ENCODE measurements around the gene KRTAP10-9.
"Not testable (repeated sequence)": the region's sequence is repeated elsewhere in the genome, so short reads cannot be mapped to it uniquely, and the experiment has no call there.

Gene KRTAP10-9

DNA sequence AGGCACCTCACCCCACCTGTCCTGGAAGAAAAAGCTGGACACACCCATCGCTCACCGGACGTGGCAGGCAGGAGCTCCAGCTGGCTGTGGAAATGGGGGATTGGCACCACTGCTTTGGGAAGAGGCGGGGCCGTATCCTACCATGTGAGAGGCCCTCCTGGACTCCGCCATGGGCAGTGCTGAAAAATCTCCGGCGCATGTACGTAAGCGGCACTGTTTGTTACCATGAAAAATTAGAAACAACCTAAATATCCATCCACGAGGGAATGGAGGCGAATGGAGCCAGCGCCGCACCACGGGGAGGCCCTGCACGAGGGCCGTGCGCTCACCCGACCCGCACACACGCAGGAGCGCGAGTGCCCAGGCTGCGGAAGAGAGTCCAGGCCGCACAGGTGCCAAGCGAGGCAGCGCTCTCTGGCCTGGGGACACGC is 11.9 kb upstream of the KRTAP10-9 start:
- no peak for DNase-seq (ENCODE audit: low read depth in 2 of 2)

- DNase-seq (ENCODE audit: low read depth in 2 of 2), result no peak
These were observed 11.4 kb upstream of the KRTAP10-9 start for GRCh38 chr21:44615466-44615865.

DNA sequence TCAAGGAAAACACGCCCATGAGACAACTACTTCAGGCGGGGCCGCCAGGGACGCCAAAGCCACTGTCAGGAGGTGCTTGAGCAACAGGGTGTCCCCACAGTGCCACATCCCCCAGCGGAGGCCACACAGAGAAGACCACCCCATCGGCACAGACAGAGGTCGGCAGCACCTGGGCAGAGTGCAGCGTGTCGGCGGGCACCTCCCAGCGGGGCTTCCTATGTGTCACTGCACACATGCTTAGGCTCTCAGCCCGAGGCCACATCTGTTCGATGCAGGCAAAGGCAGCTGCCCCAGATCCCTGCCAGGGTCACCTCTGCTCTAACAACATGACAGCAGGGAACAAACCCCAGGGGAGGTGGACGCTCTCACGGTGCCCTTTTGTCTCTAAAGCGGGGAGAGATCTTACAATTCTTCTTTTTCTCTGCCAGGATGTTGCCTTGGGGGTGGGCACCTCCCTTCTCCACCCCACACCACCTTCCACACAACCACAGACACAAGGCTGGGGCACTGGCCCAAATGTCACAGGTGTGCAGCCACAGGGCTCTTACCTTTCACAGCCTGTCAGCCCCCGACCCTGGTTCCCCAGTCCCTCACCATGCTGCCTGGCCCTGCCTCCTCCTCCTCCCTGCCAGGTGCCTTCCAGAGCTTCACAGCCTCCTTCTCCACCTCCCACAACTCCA is 10.8 kb upstream of the KRTAP10-9 start:
- no peak for DNase-seq (ENCODE audit: low read depth in 2 of 2)

DNA sequence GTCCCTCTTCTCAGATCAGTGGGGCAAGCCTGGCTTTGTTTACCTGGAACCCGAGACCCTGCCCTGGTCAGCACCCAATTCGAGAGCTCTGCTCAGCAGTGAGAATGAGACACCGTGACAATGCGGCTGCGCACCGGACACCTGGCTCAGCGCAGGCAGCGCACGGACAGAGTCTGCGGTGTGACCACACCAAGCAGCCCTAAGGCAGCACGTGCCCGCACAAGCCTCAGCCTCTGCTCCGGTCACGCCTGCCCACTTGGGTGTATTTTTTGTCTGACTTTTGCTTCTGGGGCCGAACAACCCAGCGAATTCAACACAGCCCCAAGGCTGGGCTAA is 10.3 kb upstream of the KRTAP10-9 start:
- DNase-seq (ENCODE audit: low read depth in 2 of 2), result no peak

DNA sequence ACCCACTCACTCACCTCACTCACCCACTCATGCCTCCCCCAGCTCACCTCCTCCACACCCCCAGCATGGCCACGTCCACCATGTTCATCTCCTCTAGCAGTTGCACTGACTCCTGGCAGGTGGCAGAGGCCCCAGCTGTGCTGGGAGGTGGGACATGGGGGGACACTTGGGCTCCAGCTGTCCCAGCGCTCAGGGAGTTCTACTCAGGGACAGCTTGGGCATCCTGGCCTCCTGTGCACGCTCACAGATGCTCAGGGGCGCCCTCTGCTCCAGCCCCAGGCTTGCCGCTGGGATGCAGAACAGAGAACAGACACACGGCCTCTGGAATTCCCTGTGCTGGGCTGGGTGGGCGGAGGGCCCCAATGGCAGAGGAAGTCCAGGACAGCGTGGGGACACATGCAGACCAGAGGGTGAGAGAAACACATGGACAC is 9.8 kb upstream of the KRTAP10-9 start:
- no peak for DNase-seq (ENCODE audit: low read depth in 2 of 2)

GRCh38 chr21:44618504-44618903 is 8.4 kb upstream of the KRTAP10-9 start:
- no peak for DNase-seq (ENCODE audit: low read depth in 2 of 2)

GRCh38 chr21:44618909-44619308 is 8.0 kb upstream of the KRTAP10-9 start:
- peak in 1 of 2 donors; percentile 29 for DNase-seq (ENCODE audit: low read depth in 2 of 2)

DNA sequence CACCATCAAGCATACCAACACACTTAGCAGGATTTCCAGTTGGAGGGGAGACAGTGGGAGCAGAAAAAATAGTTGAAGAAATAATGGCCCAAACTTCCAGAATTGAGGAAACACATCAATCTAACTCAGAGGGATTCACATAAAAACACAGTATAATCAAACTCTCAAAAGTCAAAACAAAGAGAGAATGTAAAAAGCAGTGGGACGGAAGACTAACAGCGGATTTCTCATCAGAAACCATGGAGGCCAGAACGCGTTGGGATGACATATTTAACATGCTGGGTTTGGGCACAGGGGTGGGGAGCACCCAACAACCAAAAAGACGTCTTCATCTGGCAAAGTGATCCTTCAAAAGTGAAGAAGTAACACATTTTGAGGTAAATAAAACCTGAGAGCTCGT is 7.0 kb upstream of the KRTAP10-9 start:
- DNase-seq (ENCODE audit: low read depth in 2 of 2), result no peak

DNA sequence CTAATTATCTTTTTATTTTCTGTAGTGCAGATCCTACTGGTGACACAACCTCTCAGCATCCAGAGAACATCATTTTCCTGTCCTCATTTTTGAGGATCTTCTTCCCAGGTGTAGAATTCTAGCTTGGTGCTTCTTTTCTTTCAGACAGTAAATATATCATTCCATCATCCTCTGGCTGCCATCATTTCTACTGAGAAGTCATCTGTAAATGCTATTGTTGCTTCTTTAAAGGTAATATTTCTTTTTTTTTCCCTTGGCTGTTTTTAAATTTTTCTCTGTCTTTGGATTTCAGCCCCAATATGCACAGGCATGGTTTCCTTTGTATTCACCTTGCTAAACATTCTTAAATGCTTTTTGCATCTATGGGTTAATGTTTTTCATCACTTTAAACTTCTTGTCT is 3.3 kb upstream of the KRTAP10-9 start:
- DNase-seq (ENCODE audit: low read depth in 2 of 2), result no peak

- no peak for DNase-seq (ENCODE audit: low read depth in 2 of 2)
These were observed 1.1 kb upstream of the KRTAP10-9 start for GRCh38 chr21:44625756-44626155.

DNA sequence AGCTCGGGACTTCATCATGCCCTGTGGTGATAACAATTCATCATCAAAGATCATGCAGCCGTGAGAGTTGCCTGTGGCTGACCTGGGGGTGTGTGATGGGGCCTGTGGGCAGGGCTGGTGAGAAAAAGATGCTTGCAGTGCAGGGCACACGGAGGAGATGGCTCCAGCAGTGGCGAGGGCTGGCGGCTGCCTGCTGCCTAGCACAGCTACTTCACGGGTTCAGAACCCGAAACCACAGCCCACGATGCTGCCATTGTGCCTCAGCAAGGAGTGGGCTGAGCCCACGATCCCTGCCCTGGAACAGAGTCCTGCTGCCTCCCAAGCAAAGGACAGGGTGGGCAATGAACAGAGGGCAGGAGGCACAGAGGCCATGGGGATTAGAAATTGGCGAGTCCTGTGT is 631 bp upstream of the KRTAP10-9 start:
- no peak for DNase-seq (ENCODE audit: low read depth in 2 of 2)

DNA sequence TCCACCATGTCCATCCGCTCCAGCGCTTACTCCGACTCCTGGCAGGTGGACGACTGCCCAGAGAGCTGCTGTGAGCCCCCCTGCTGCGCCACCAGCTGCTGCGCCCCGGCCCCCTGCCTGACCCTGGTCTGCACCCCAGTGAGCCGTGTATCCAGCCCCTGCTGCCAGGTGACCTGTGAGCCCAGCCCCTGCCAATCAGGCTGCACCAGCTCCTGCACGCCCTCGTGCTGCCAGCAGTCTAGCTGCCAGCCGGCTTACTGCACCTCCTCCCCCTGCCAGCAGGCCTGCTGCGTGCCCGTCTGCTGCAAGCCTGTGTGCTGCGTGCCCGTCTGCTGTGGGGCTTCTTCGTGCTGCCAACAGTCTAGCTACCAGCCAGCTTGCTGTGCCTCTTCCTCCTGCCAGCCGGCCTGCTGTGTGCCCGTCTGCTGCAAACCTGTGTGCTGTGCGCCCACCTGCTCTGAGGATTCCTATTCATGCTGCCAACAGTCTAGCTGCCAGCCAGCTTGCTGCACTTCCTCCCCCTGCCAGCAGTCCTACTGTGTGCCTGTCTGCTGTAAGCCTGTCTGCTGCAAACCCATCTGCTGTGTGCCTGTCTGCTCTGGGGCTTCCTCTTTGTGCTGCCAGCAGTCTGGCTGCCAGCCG is 409 bp downstream of the KRTAP10-9 start:
- not testable (repeated sequence) for DNase-seq (ENCODE audit: low read depth in 2 of 2)

DNA sequence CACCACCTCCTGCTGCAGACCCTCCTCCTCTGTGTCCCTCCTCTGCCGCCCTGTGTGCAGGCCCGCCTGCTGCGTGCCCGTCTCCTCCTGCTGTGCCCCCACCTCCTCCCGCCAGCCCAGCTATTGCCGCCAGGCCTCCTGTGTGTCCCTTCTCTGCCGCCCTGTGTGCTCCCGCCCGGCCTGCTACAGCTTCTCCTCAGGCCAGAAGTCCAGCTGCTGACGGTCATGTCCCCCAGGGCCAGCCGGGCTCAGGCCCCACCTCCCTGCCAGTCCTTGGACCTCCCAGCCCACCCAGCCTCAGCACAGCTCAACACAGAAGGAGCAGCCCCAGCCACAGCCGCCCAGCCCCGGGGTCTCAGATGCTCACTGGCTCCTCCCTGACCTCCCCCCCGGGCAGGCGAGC is 939 bp downstream of the KRTAP10-9 start:
- DNase-seq (ENCODE audit: low read depth in 2 of 2), result not testable (repeated sequence)

DNA sequence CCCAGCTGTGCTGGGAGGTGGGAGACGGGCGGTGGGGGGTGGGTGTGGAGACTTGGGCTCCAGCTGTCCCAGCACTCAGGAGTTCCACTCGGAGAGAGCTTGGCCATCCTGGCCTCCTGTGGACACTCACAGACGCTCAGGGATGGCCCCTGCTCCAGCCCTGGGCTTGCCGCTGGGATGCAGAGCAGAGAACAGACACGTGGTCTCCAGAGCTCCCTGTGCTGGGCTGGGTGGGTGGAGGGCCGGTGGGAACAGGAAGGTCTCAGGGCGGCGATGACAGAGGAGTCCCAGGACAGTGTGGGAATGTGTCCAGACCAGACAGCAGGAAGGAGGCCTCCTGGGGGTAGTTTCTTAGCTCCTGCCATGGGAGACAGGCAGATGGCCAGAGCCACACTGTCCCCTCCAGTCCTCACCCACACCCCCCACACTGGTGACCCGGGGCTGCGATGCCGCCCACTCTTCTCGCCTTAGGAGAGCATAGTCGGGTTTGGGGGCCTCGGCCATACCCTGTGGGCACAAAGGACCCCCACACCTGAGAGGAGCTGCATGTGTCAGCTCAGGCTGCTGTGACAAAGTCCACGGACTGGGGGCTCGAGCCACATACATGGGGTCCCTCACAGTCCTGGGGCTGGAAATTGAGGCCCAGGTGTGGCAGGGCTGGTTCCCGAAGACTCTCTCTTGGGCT is 2.0 kb downstream of the KRTAP10-9 start:
- no peak for DNase-seq (ENCODE audit: low read depth in 2 of 2)

DNA sequence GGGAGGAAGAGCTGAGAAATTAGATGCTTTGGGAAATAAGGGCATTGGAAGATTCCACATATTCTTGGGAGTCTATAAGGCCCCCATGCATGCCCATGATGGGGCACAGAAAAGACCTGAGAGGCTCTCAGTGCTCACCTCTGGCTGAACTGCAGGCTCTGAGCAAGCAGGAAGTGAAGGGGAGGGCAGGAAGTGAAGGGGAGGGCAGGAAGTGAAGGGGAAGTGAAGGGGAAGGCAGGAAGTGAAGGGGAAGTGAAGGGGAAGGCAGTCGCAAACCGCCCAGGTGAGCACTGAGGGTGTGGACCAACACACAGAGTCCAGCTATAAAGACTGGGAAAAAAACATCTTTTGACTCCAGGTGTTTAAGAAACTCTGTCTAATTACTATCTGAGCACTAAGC is 3.5 kb downstream of the KRTAP10-9 start:
- no peak for DNase-seq (ENCODE audit: low read depth in 2 of 2)

GRCh38 chr21:44632067-44632466 is 5.2 kb downstream of the KRTAP10-9 start:
- DNase-seq (ENCODE audit: low read depth in 2 of 2), result no peak

GRCh38 chr21:44636209-44637017 is 9.5 kb downstream of the KRTAP10-9 start:
- DNase-seq (ENCODE audit: low read depth in 2 of 2), result no peak

DNA sequence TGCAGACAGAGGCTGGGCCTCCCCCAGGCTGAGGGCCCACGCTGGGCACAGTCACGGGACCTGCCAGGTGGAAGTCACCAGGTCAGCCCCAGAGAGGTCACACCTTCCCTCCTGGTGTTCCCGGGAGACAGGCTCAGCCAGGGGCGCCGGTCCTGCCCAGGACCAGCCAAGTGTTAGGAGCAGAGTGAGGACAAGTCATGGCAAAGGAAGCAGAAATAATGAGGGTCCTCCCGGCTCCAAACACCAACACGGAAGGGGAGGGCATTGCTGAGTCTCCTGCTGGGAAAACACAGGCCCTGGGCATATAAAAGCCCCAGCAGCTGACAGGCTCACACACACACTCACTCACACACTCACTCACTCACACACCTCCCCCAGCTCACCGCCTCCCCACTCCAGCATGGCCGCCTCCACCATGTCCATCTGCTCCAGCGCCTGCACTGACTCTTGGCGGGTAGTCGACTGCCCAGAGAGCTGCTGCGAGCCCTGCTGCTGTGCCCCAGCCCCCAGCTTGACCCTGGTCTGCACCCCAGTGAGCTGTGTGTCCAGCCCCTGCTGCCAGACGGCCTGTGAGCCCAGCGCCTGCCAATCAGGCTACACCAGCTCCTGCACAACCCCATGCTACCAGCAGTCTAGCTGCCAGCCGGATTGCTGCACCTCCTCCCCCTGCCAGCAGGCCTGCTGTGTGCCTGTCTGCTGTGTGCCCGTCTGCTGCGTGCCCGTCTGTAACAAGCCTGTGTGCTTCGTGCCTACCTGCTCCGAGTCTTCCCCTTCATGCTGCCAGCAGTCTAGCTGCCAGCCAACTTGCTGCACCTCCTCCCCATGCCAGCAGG is 10.3 kb downstream of the KRTAP10-9 start, which contains the start of gene KRTAP10-10:
Gene KRTAP10-10, plus strand, starts transcription at position 339 of the 833 bp plus-strand sequence. Its CDS starts 62 bp downstream, at position 401.
- no peak for DNase-seq (ENCODE audit: low read depth in 2 of 2)

- not testable (repeated sequence) for DNase-seq (ENCODE audit: low read depth in 2 of 2)
These were observed 11.0 kb downstream of the KRTAP10-9 start for GRCh38 chr21:44637851-44638348.

- not testable (repeated sequence) for DNase-seq (ENCODE audit: low read depth in 2 of 2)
These were observed 11.8 kb downstream of the KRTAP10-9 start for GRCh38 chr21:44638506-44639330.

All from stimulated activated CD4-positive, alpha-beta T cell treated with anti-CD3 and anti-CD28 coated beads, Interleukin-1b, Interleukin-23, amount 100 ng/mL, for 1 hour (primary cell).